GM21526 (cell line): Measurements from ENCODE around the gene PIK3CB.
A peak's percentile ranks its signal among the peaks of the same experiment; 100 is the strongest.
"Not testable (repeated sequence)": the region's sequence is repeated elsewhere in the genome, so short reads cannot be mapped to it uniquely, and the experiment has no call there.

Source experiments
- ATAC-seq: cut with Tn5 transposase; IDR thresholded peaks from one replicate; pipeline ENCODE4 v1.9.1; 2021; ENCODE audit warnings: moderate library complexity; ENCODE audit not compliant: unreplicated experiment, low FRiP score

The PIK3CB gene

DNA sequence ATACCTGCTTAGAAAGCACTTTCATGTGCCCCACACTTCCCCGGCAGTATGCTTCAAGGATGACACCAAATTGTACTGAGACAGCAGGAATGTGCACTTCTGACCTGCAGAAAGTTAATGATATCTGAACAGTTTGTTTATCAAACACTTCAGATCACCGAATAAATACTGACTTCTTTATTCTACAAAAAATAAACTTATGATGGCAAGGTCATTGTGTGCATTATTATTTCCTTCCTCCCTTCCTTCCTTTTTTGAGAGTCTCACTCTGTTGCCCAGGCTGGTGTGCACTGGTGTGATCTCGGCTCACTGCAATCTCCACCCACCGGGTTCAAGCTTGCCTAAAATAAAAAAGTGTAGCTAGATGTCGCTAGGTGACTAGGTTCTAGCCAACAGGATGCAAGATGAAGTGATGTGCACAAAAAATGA is 145.8 kb downstream of the PIK3CB start:
- no peak for ATAC-seq

- peak; percentile 21 for ATAC-seq
Observed at GRCh38 chr3:138687236-138687635, 147.5 kb downstream of the PIK3CB start.

DNA sequence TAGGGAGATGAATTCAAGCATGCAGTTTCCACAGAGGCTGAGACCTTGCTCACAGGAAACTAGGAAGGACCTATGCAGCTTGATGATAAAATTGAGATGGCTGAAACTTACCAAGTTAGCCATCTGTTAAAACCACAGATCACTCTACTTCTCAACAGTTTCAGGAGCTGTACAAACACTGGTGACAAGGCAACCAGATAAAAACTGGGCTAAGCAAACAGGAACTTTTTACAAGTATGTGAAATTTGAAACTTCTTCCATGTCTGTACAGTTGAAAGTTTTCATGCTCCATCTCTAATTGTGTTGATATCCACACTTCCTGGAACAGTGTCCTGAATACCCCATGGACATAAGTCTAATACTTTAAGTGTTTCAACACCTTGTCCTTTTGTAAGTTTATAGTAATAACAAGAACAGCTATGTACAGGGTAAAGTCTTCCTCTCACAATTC is 147.9 kb downstream of the PIK3CB start:
- peak; percentile 98 for ATAC-seq

DNA sequence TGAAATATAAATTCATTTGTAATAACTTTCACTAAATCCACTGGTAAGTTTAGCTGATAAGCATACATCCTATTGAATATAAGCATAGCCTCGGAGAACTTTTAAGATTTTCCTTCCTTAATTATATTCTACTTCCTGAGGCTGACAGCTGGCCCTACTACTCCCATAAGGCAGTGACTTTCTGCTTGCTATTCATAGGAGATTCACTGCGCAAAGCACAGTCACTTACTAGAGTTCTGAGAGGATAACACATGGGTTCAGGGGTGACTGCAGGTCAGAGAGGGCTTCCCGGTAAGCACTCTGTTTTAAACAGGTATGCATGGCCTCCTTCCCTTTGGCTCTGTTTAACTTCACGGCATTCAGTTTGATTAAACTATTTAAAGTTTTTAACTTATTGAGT is 150.3 kb downstream of the PIK3CB start:
- no peak for ATAC-seq

GRCh38 chr3:138682648-138683047 is 152.1 kb downstream of the PIK3CB start:
- no peak for ATAC-seq

- no peak for ATAC-seq
Observed at GRCh38 chr3:138681463-138682220, 153.1 kb downstream of the PIK3CB start.

DNA sequence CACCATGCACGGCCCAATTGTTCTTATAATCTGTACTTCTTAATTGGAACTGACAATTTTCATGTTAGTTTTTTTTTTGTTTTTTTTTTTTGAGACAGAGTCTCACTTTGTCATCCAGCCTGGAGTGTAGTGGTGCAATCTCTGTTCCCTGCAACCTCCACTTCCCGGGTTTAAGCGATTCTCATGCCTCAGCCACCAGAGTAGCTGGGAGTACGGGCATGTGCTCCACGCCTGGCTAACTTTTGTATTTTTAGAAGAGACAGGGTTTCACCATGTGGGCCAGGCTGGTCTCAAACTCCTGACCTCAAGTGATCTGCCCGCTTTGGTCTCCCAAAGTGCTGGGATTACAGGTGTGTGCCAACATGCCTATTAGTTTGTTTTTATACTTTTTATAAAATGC is 153.8 kb downstream of the PIK3CB start:
- ATAC-seq = not testable (repeated sequence)

- ATAC-seq = no peak
Observed at GRCh38 chr3:138678874-138679392, 155.8 kb downstream of the PIK3CB start.

DNA sequence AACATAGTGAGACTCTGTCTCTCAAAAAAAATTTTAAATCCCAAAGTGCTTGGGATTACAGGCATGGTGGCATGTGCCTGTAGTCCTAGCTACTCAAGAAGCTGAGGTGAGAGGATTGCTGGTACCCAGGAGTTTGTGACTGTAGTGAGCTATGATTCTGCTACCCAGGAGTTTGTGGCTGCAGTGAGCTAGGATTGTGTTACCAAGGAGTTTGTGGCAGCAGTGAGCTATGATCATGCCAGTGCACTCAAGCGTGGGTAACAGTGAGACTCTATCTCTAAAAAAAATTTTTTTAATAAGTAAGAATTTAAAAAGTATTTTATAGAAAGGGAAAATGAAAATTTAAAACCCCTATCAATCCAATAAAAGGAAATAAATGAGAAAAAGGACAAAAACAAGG is 156.6 kb downstream of the PIK3CB start:
- no peak for ATAC-seq

- ATAC-seq = no peak
Observed at GRCh38 chr3:138675393-138675792, 159.3 kb downstream of the PIK3CB start.

GRCh38 chr3:138673641-138674530 is 160.8 kb downstream of the PIK3CB start:
- ATAC-seq = no peak

DNA sequence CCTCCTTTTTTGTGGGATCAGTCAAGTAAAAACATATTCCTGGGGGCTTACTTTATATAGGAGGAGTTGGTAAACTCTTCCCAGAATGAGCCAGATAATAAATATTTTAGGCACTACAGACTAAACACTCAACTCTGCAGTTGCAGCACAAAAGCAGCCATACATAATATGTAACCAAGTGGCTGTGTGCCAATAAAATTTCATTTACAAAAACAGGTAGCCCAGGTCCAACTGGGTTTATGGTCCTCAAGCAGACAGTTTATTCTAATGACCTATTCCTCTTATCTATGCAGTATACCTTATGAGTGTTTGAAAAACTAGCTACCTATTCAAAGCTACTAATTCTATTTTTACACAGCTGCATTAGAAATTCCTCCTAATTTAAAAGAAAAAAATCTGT is 164.3 kb downstream of the PIK3CB start:
- ATAC-seq = no peak

DNA sequence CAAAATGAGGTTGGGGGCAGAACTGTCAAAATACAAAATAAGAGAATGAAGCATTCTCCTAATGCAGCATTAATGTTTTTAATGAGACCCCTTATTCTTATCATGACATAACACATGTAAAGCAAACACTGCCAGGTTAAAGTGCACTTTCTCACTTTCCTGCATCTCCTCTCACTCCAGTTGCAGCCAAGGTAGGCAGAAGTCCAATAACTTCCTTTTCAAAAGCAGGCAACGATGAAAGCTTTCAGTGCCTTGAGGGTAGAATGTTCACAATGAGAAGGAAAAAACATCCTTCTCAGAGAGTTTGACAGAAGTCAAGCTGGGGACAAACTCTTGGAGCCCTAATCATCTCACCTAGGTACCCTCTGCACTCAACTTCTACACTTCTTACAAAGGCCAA is 166.6 kb downstream of the PIK3CB start:
- ATAC-seq = no peak

DNA sequence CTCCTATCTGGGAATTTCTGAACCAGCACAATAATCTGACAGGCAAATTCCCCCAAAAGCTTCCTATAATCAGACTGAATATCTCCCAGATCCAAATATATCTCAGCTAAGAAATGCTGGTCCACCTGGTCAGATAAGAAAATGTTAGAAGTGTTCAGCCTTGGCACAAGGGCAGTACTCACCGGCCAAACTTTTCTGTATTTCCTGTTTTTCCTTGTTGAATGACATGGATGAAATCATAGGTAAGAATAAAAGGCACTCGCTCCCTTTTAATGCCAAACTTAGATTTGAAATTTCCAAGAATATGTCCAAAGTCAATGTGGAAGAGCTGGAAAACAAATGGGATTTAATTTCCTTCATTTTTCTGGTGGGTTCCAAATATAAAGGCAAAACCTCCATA is 177.2 kb downstream of the PIK3CB start:
- no peak for ATAC-seq

DNA sequence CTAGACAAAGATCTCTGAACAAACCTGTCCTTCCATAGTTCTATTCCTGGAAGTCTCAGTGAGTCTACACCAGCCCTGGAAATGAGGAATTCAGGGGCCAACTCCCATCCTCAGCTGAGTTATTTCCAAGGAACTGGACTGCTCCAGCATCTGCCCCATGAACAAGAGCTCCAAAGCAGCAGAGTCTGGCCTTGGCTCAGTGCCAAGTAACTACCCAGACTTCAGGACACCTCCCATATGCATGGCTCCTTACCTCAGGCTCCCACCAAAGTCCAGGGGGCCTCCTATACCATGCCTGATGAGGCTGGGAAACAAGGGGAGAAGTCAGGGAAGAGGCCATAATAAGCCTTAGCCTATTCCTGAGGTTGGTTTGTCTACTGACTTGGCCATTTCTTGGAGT is 181.2 kb downstream of the PIK3CB start:
- no peak for ATAC-seq

DNA sequence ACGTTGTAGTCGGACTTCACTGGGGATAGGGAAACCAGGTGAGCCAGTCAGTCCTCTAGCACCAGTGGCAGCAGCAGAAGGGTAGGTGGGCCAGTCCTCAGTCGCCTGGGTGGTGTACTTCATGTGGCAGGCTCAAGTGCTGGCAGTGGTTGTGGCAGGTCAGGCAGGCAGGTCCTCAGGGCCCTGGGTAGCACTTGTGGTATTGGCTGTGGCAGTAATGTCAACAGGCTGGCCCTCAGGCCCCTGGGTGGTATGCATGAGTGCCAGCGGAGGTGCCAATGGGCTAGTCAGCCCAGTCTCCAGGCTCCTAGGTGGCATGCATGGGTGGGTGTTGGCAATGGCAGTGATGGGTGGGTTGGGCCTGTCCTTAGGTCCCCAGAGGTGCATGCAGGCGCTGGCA is 185.6 kb downstream of the PIK3CB start:
- no peak for ATAC-seq

GRCh38 chr3:138646513-138646912 is 188.2 kb downstream of the PIK3CB start:
- no peak for ATAC-seq

DNA sequence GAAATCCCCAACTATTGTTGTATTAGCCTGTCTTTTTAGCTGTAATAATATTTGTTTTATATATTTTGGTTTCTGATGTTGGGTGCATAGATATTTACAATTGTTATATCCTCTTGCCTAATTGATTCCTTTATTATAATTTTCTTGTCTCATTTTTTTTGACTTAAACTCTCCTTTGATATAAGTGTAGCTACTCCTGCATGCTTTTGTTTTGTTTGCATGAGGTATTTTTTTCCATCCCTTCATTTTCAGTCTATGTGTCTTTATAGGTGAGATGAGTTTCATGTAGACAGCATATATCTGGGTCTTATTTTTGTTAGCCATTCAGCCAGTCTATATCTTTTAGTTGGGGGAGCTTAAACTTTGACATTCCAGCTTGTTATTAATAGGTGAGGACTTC is 188.7 kb downstream of the PIK3CB start:
- ATAC-seq = no peak

DNA sequence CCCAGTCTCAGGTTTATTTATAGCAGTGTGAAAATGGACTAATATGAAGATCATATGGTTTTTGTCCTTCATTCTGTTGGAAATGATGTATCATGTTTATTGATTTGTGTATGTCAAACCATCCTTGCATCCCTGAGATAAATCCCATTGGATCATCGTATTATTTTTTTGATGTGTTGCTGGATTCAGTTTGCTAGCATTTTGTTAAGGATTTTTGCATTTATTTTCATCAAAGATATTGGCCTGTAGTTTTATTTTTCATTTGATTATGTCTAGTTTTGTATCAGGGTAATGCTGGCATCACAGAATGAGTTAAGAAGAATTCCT is 191.8 kb downstream of the PIK3CB start:
- ATAC-seq = no peak

- no peak for ATAC-seq
Observed at GRCh38 chr3:138642226-138642926, 192.4 kb downstream of the PIK3CB start.

- no peak for ATAC-seq
Observed at GRCh38 chr3:138640537-138640936, 194.2 kb downstream of the PIK3CB start.
